ENCODE results near the gene PRSS16.

PRSS16 gene

GRCh38 chr6:27295301-27296079, 48.0 kb downstream of the PRSS16 start:
- Histone ChIP-seq H3K27ac (no peak overlapping the region), H3K4me1 (ENCODE audit: low read depth, poor library complexity, severe bottlenecking) (no peaks in the 10 kb centered on the region), H3K27me3 (ENCODE audit: insufficient read depth, low read depth) (no peaks in the 10 kb centered on the region), H3K79me2 (ENCODE audit: insufficient read depth, low read depth) (no peaks in the 10 kb centered on the region), H3K4me3 (IDR thresholded peaks at IDR 0.05; ENCODE audit: insufficient read depth, low read depth, low read length) (no peak overlapping the region), H3K9ac (no peak overlapping the region), H4K20me1 (ENCODE audit: insufficient read depth) (no peaks in the 10 kb centered on the region), H2AFZ (ENCODE audit: low read depth) (no peak overlapping the region), H3K4me2 (no peak overlapping the region), H3K36me3 (ENCODE audit: insufficient read depth) (no peaks in the 10 kb centered on the region)
- TF ChIP-seq CTCF (conservative IDR thresholded peaks at IDR 0.05; ENCODE audit: low read depth, low read length): no peak

- no peaks in the 10 kb centered on the region for H4K20me1 ChIP-seq (ENCODE audit: insufficient read depth)
- no peak overlapping the region for H3K27ac ChIP-seq
- H3K4me1 ChIP-seq (ENCODE audit: low read depth, poor library complexity, severe bottlenecking): no peaks in the 10 kb centered on the region
- no peak overlapping the region for H3K4me2 ChIP-seq
- no peak overlapping the region for H2AFZ ChIP-seq (ENCODE audit: low read depth)
- TF ChIP-seq CTCF (conservative IDR thresholded peaks at IDR 0.05; ENCODE audit: low read depth, low read length): no peak
- no peaks in the 10 kb centered on the region for H3K79me2 ChIP-seq (ENCODE audit: insufficient read depth, low read depth)
- H3K36me3 ChIP-seq (ENCODE audit: insufficient read depth): no peaks in the 10 kb centered on the region
- no peak overlapping the region for H3K9ac ChIP-seq
- H3K27me3 ChIP-seq (ENCODE audit: insufficient read depth, low read depth): no peaks in the 10 kb centered on the region
- H3K4me3 ChIP-seq (IDR thresholded peaks at IDR 0.05; ENCODE audit: insufficient read depth, low read depth, low read length): no peak overlapping the region
Measured at GRCh38 chr6:27296106-27296783, 48.7 kb downstream of the PRSS16 start.

- no peak overlapping the region for H2AFZ ChIP-seq (ENCODE audit: low read depth)
- no peak for TF ChIP-seq CTCF (conservative IDR thresholded peaks at IDR 0.05; ENCODE audit: low read depth, low read length)
- no peak overlapping the region for H3K4me2 ChIP-seq
- no peaks in the 10 kb centered on the region for H3K4me1 ChIP-seq (ENCODE audit: low read depth, poor library complexity, severe bottlenecking)
- H3K4me3 ChIP-seq (IDR thresholded peaks at IDR 0.05; ENCODE audit: insufficient read depth, low read depth, low read length): no peak overlapping the region
- H3K27me3 ChIP-seq (ENCODE audit: insufficient read depth, low read depth): no peaks in the 10 kb centered on the region
- no peak overlapping the region for H3K9ac ChIP-seq
- no peaks in the 10 kb centered on the region for H4K20me1 ChIP-seq (ENCODE audit: insufficient read depth)
- no peak overlapping the region for H3K27ac ChIP-seq
- H3K79me2 ChIP-seq (ENCODE audit: insufficient read depth, low read depth): no peaks in the 10 kb centered on the region
- H3K36me3 ChIP-seq (ENCODE audit: insufficient read depth): no peaks in the 10 kb centered on the region
Measured at GRCh38 chr6:27297484-27297856, 50.0 kb downstream of the PRSS16 start.

GRCh38 chr6:27297857-27298730, 50.6 kb downstream of the PRSS16 start:
- no peak overlapping the region for H2AFZ ChIP-seq (ENCODE audit: low read depth)
- H3K9ac ChIP-seq: no peak overlapping the region
- no peak for TF ChIP-seq CTCF (conservative IDR thresholded peaks at IDR 0.05; ENCODE audit: low read depth, low read length)
- no peak overlapping the region for H3K4me3 ChIP-seq (IDR thresholded peaks at IDR 0.05; ENCODE audit: insufficient read depth, low read depth, low read length)
- H3K4me1 ChIP-seq (ENCODE audit: low read depth, poor library complexity, severe bottlenecking): no peaks in the 10 kb centered on the region
- H3K36me3 ChIP-seq (ENCODE audit: insufficient read depth): no peaks in the 10 kb centered on the region
- H4K20me1 ChIP-seq (ENCODE audit: insufficient read depth): no peaks in the 10 kb centered on the region
- H3K4me2 ChIP-seq: no peak overlapping the region
- H3K27ac ChIP-seq: no peak overlapping the region
- H3K27me3 ChIP-seq (ENCODE audit: insufficient read depth, low read depth): no peaks in the 10 kb centered on the region
- H3K79me2 ChIP-seq (ENCODE audit: insufficient read depth, low read depth): no peaks in the 10 kb centered on the region
